ENCODE data around the gene ALPP. TPM values are rescaled to one million over a fixed set of nuclear protein-coding genes. Genes with fewer than 3 reads are reported as not detected.

The ALPP gene
- total RNA-seq, 3 donors from 2014 or later (not counting 1 experiment from before 2014, with no cell fraction given), result 0.30 TPM; not detected in 2

DNA sequence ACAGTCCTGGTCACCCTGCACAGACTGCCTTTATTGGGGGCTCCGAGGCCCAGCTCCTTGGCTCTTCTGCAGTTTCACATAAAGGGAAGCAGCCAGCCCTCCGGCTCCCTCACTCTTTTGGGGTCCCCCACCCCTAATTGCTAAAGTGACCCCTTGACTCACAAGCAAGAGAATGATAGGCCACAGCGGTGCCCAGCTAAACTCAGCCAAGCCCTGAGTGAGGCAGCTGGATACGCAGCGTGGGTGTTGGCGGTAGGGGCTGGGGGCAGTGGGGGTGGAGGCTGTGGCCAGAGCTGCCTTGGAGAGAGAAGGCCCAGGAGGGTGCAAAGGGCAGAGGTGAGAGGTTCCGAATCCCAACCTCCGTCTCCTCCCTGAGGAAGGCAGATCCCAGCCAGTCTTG, 25.5 kb upstream of the ALPP start:
- Histone ChIP-seq H3K9me3 (ENCODE audit: control insufficient read depth, insufficient read depth, low read length) (no peaks in the 10 kb centered on the region), H3K4me1 (ENCODE audit: control insufficient read depth, insufficient read depth, low read length) (peaks cover 14% of the 10 kb centered on the region), H3K27ac (ENCODE audit: low read length) (no peak overlapping the region), H3K27me3 (ENCODE audit: control insufficient read depth, insufficient read depth, low read length) (peaks cover 33% of the 10 kb centered on the region), H3K36me3 (ENCODE audit: control insufficient read depth, insufficient read depth, low read length) (no peaks in the 10 kb centered on the region), H3K4me3 (ENCODE audit: low read length) (no peak overlapping the region)
- TF ChIP-seq, protein P1, sequence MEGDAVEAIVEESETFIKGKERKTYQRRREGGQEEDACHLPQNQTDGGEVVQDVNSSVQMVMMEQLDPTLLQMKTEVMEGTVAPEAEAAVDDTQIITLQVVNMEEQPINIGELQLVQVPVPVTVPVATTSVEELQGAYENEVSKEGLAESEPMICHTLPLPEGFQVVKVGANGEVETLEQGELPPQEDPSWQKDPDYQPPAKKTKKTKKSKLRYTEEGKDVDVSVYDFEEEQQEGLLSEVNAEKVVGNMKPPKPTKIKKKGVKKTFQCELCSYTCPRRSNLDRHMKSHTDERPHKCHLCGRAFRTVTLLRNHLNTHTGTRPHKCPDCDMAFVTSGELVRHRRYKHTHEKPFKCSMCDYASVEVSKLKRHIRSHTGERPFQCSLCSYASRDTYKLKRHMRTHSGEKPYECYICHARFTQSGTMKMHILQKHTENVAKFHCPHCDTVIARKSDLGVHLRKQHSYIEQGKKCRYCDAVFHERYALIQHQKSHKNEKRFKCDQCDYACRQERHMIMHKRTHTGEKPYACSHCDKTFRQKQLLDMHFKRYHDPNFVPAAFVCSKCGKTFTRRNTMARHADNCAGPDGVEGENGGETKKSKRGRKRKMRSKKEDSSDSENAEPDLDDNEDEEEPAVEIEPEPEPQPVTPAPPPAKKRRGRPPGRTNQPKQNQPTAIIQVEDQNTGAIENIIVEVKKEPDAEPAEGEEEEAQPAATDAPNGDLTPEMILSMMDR (IDR thresholded peaks at IDR 0.05), result no peak
- WGBS (ENCODE audit: insufficient coverage), result 94% methylated on average over 8 of the region's 8 CpGs
- Mint-ChIP-seq H3K9me3 (no peaks in the 10 kb centered on the region), H3K36me3 (no peaks in the 10 kb centered on the region), H3K4me1 (no peaks in the 10 kb centered on the region), H3K4me3 (no peak overlapping the region), H3K27me3 (ENCODE audit: low read depth in 2 of 2) (peaks cover 16 to 17% of the 10 kb centered on the region in 2 donors), H3K27ac (no peak overlapping the region)
- intact Hi-C loops (cut with micrococcal nuclease), result no loop called here
- ATAC-seq, result no peak
- DNase-seq, result no peak

DNA sequence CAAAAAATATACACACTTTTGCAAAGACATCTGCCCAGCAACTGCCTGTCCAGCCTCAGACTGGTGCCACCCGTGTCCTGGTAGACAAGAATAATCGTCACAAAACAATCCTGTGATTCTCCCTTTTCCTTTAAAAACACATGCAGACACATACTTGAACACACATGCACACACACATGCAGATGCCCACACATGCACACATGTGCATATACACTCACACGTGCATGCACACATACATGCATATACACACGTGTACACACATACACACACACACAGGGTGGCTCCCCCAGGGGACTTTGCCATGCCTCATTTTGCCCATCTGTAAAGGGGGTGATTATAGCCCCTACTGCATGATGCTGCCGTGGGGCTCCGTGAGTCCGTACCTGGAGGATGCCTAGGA, 24.9 kb upstream of the ALPP start:
- Histone ChIP-seq H3K4me1 (ENCODE audit: control insufficient read depth, insufficient read depth, low read length) (peaks cover 14% of the 10 kb centered on the region), H3K9me3 (ENCODE audit: control insufficient read depth, insufficient read depth, low read length) (no peaks in the 10 kb centered on the region), H3K4me3 (ENCODE audit: low read length) (no peak overlapping the region), H3K27ac (ENCODE audit: low read length) (no peak overlapping the region), H3K36me3 (ENCODE audit: control insufficient read depth, insufficient read depth, low read length) (no peaks in the 10 kb centered on the region), H3K27me3 (ENCODE audit: control insufficient read depth, insufficient read depth, low read length) (peaks cover 33% of the 10 kb centered on the region)
- H3K27ac Mint-ChIP-seq, result no peak overlapping the region
- TF ChIP-seq, protein P1 (IDR thresholded peaks at IDR 0.05), result no peak
- H3K4me1 Mint-ChIP-seq, result no peaks in the 10 kb centered on the region
- WGBS (ENCODE audit: insufficient coverage), result 93% methylated on average over 7 of the region's 7 CpGs
- peaks cover 16 to 17% of the 10 kb centered on the region in 2 donors for H3K27me3 Mint-ChIP-seq (ENCODE audit: low read depth in 2 of 2)
- DNase-seq (no peak), ATAC-seq (no peak)
- no peaks in the 10 kb centered on the region for H3K9me3 Mint-ChIP-seq
- no peaks in the 10 kb centered on the region for H3K36me3 Mint-ChIP-seq
- intact Hi-C loops (cut with micrococcal nuclease), result no loop called here
- no peak overlapping the region for H3K4me3 Mint-ChIP-seq

DNA sequence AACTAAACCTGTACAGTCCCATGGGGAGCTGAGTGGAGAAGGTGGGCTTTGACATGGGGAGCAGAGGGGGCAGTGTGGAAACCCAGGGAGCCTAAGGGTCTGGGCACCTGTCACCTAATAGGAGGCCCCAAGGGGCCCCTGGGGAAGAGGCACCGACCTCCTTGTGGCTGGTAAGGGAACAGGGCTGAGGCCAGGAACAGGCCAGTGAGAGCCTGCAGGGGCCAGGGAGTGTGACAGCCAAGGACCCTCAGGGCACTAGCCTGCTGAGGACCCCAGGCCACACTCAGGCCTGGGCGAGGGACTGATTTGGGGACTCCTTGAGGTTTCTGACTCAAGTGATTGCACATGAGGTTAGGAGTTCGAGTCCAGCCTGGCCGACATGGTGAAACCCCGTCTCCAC, 24.5 kb upstream of the ALPP start:
- H3K4me1 Mint-ChIP-seq, result no peaks in the 10 kb centered on the region

DNA sequence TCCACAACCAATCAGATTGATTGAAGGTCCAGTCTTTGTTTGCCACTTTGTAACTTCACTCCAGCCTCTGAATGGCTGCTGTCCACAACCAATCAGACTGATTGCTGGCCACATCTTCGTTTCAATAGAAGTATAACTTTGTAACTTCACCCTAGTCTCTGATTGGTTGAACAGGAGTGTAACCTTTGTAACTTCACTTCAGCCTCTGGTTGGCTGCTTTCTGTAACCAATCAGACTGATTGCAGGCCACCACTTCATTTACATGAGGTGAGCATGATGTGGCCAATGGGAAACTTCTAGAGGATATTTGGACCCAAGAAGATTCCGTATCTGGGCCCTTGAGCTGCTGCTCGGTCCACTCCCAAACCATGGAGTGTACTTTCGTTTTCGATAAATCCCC, 16.9 kb upstream of the ALPP start:
- no peak overlapping the region for H3K4me3 Mint-ChIP-seq
- Histone ChIP-seq H3K4me3 (ENCODE audit: low read length) (no peak overlapping the region), H3K4me1 (ENCODE audit: control insufficient read depth, insufficient read depth, low read length) (peaks cover 20% of the 10 kb centered on the region), H3K27ac (ENCODE audit: low read length) (no peak overlapping the region), H3K27me3 (ENCODE audit: control insufficient read depth, insufficient read depth, low read length) (no peaks in the 10 kb centered on the region), H3K9me3 (ENCODE audit: control insufficient read depth, insufficient read depth, low read length) (no peaks in the 10 kb centered on the region), H3K36me3 (ENCODE audit: control insufficient read depth, insufficient read depth, low read length) (no peaks in the 10 kb centered on the region)
- intact Hi-C loops (cut with micrococcal nuclease), result no loop called here
- H3K4me1 Mint-ChIP-seq, result peaks cover 5 to 21% of the 10 kb centered on the region in 2 donors
- DNase-seq, result no peak
- peaks cover 0 to 4% of the 10 kb centered on the region in 2 donors for H3K27me3 Mint-ChIP-seq (ENCODE audit: low read depth in 2 of 2)
- WGBS (ENCODE audit: insufficient coverage), result 96% methylated on average over 5 of the region's 5 CpGs
- H3K9me3 Mint-ChIP-seq, result no peaks in the 10 kb centered on the region
- H3K36me3 Mint-ChIP-seq, result no peaks in the 10 kb centered on the region
- no peak for ATAC-seq
- H3K27ac Mint-ChIP-seq, result no peak overlapping the region
- TF ChIP-seq, protein P1 (IDR thresholded peaks at IDR 0.05), result no peak

More for the DNA sequence above, 24.5 kb upstream of the ALPP start:
- no peak overlapping the region for H3K27ac Mint-ChIP-seq
- Histone ChIP-seq H3K4me3 (ENCODE audit: low read length) (no peak overlapping the region), H3K27me3 (ENCODE audit: control insufficient read depth, insufficient read depth, low read length) (peaks cover 33% of the 10 kb centered on the region), H3K9me3 (ENCODE audit: control insufficient read depth, insufficient read depth, low read length) (no peaks in the 10 kb centered on the region), H3K27ac (ENCODE audit: low read length) (no peak overlapping the region), H3K4me1 (ENCODE audit: control insufficient read depth, insufficient read depth, low read length) (peaks cover 14% of the 10 kb centered on the region), H3K36me3 (ENCODE audit: control insufficient read depth, insufficient read depth, low read length) (no peaks in the 10 kb centered on the region)
- no peaks in the 10 kb centered on the region for H3K36me3 Mint-ChIP-seq
- WGBS (ENCODE audit: insufficient coverage), result 88% methylated on average over 5 of the region's 5 CpGs
- H3K9me3 Mint-ChIP-seq, result no peaks in the 10 kb centered on the region
- DNase-seq (no peak), ATAC-seq (no peak)
- H3K4me3 Mint-ChIP-seq, result no peak overlapping the region
- TF ChIP-seq, protein P1 (IDR thresholded peaks at IDR 0.05), result no peak
- intact Hi-C loops (cut with micrococcal nuclease), result no loop called here
- H3K27me3 Mint-ChIP-seq (ENCODE audit: low read depth in 2 of 2), result peaks cover 16 to 17% of the 10 kb centered on the region in 2 donors

All from natural killer cell (primary cell).